ENCODE data around the gene TOP3A. TPM values are rescaled to one million over a fixed set of nuclear protein-coding genes. Genes with fewer than 3 reads are reported as not detected.

TOP3A gene
- total and polyA plus RNA-seq, 2 of the 4 experiments (the other 2 are of a cell fraction) = 13.4 to 21.3 TPM

- H2BK120ac ChIP-seq (ENCODE audit: low read depth, low read length) = no peak overlapping the region
- intact Hi-C loops (cut with micrococcal nuclease) (no loop called here), in situ Hi-C loops (cut with MboI; ENCODE audit: low sequenced_read_pairs) (no loop called here), dilution Hi-C loops (cut with HindIII; ENCODE audit: low sequenced_read_pairs, unreplicated experiment) (no loop called here)
- no peak overlapping the region for H3K4me3 ChIP-seq (ENCODE audit: insufficient read depth, low read depth, low read length)
- no peak overlapping the region for H4K5ac ChIP-seq (ENCODE audit: low read depth, low read length)
- no CpG with 5 or more reads among the region's 8 CpGs for WGBS, 2 experiments (ENCODE audit: extremely low coverage in 2 of 2, insufficient read length in 1 of 2)
- H3K27me3 ChIP-seq (ENCODE audit: control insufficient read depth, insufficient read depth, low read length) = no peaks in the 10 kb centered on the region
- no peaks in the 10 kb centered on the region for H3K9me3 ChIP-seq (ENCODE audit: control insufficient read depth, insufficient read depth, low read length)
- BruUV-seq (replicated peaks) = no TSS peak
- ATAC-seq (ENCODE audit: low read depth) (no peak), DNase-seq (no peak)
- no peak overlapping the region for H4K8ac ChIP-seq (ENCODE audit: low read depth in 2 of 2, low read length in 2 of 2)
- H2BK5ac ChIP-seq (ENCODE audit: low read depth, low read length, poor library complexity, severe bottlenecking) = no peak overlapping the region
- no peak overlapping the region for H2AFZ ChIP-seq (replicated peaks; ENCODE audit: low read length, poor library complexity)
- POLR2A ChIA-PET (ENCODE audit: unreplicated experiment) = no interaction called here
- H3K14ac ChIP-seq (replicated peaks; ENCODE audit: low read depth, low read length) = no peak overlapping the region
- H3K18ac ChIP-seq (ENCODE audit: low read depth, low read length) = no peak overlapping the region
- no peak overlapping the region for H4K91ac ChIP-seq (ENCODE audit: insufficient read depth, low read depth, low read length)
- TF ChIP-seq CHD1 (IDR thresholded peaks at IDR 0.05; ENCODE audit: low read depth, low read length) = no peak
- TF ChIP-seq RFX5 (IDR thresholded peaks at IDR 0.05; ENCODE audit: low read depth, low read length) = no peak
- TF ChIP-seq MAFK (IDR thresholded peaks at IDR 0.05; ENCODE audit: low read depth, low read length) = no peak
- no peak overlapping the region for H2AK5ac ChIP-seq (ENCODE audit: low read depth, low read length)
- H3K4ac ChIP-seq (ENCODE audit: low read depth, low read length) = no peak overlapping the region
- CTCF ChIA-PET = no interaction called here
- peaks cover 10% of the 10 kb centered on the region for H3K4me1 ChIP-seq (ENCODE audit: control insufficient read depth, insufficient read depth, low read length)
- peaks cover 25% of the 10 kb centered on the region for H4K20me1 ChIP-seq (ENCODE audit: insufficient read depth, low read length)
- no peak overlapping the region for H2BK15ac ChIP-seq (ENCODE audit: low read depth, low read length)
- no peak overlapping the region for H3K56ac ChIP-seq (ENCODE audit: extremely low read depth, insufficient read depth, low read length)
- no peak overlapping the region for H3K9ac ChIP-seq (ENCODE audit: low read depth, low read length)
- H3K23ac ChIP-seq (ENCODE audit: low read depth, low read length) = no peak overlapping the region
- H3K79me1 ChIP-seq (ENCODE audit: low read depth in 1 of 2, low read length in 2 of 2) = peaks cover 15 to 68% of the 10 kb centered on the region in 2 experiments
- H3K4me2 ChIP-seq (ENCODE audit: low read depth, low read length) = no peak overlapping the region
- no peak overlapping the region for H2AK9ac ChIP-seq (replicated peaks; ENCODE audit: low read depth, low read length, poor library complexity)
- peaks cover 5% of the 10 kb centered on the region; the same call in 1 of the 2 replicates for H3K9me1 ChIP-seq (ENCODE audit: insufficient read depth, low read length)
- no peak overlapping the region for H2BK20ac ChIP-seq (ENCODE audit: low read depth, low read length)
- H3K36me3 ChIP-seq (ENCODE audit: control insufficient read depth, insufficient read depth, low read length) = peaks cover 63% of the 10 kb centered on the region
- no peak overlapping the region for H3K27ac ChIP-seq (ENCODE audit: insufficient read depth, low read length)
Measured at GRCh38 chr17:18254888-18255649, 59.7 kb downstream of the TOP3A start.

Measured in IMR-90 (cell line).